ENCODE measurements around the gene MEGF11.

DNA sequence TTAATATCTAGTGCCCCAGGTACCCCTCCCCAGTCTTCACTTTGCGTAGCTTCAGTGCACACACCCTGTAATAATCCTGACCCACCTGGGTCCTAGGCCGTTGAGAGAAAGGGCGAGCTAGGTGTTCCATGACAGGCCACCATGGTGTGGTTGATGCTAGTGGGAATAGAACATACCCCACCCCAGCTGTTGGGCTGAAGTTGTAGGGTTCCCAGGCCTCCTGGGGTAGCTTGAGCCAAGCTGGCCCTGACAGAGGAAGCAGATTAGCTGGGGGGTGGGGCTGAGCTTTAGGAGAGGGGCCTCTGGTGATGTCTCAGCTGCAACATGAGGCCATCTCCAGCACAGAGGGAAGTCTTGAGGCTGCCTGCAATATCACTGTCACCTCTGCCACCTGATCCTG is 343.7 kb downstream of the MEGF11 start:
- TF ChIP-seq, protein P1, sequence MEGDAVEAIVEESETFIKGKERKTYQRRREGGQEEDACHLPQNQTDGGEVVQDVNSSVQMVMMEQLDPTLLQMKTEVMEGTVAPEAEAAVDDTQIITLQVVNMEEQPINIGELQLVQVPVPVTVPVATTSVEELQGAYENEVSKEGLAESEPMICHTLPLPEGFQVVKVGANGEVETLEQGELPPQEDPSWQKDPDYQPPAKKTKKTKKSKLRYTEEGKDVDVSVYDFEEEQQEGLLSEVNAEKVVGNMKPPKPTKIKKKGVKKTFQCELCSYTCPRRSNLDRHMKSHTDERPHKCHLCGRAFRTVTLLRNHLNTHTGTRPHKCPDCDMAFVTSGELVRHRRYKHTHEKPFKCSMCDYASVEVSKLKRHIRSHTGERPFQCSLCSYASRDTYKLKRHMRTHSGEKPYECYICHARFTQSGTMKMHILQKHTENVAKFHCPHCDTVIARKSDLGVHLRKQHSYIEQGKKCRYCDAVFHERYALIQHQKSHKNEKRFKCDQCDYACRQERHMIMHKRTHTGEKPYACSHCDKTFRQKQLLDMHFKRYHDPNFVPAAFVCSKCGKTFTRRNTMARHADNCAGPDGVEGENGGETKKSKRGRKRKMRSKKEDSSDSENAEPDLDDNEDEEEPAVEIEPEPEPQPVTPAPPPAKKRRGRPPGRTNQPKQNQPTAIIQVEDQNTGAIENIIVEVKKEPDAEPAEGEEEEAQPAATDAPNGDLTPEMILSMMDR (IDR thresholded peaks at IDR 0.05), result no peak
- no peak for TF ChIP-seq POLR2AphosphoS5 (IDR thresholded peaks at IDR 0.05)
- no peak for TF ChIP-seq POLR2A (IDR thresholded peaks at IDR 0.05)
